Activated CD8-positive, alpha-beta memory T cell treated with anti-CD3 and anti-CD28 coated beads, Interleukin-2, amount 50 U/mL, for 4 hours (primary cell): ENCODE results near the gene ROR1.

Source experiments
- DNase-seq: peaks from one replicate; pipeline ENCODE4 v3.0.0-alpha.2; 2020

ROR1 gene

GRCh38 chr1:64161357-64161941, 387.6 kb downstream of the ROR1 start:
- DNase-seq: no peak

DNA sequence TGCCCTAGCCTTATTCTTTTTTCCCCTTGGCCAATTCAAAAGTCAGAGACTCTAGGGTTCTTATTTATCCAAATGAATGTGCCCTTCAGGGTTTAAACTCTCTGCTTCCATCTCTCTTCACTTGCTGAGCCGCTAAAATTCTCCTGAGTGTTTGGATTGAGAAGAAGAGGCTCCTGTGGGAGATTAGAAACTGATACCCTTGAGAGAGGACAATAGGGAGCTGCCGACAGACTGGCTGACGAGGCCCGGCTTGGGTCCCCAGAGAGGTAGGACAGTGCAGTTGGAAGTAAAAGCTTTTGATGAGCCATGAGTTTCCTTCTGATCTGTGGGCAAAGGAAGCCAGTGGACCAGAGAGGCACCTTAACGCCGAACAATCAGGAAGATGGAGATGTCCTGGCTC, 388.3 kb downstream of the ROR1 start:
- no peak for DNase-seq

GRCh38 chr1:64162804-64163203, 389.0 kb downstream of the ROR1 start:
- no peak for DNase-seq

DNA sequence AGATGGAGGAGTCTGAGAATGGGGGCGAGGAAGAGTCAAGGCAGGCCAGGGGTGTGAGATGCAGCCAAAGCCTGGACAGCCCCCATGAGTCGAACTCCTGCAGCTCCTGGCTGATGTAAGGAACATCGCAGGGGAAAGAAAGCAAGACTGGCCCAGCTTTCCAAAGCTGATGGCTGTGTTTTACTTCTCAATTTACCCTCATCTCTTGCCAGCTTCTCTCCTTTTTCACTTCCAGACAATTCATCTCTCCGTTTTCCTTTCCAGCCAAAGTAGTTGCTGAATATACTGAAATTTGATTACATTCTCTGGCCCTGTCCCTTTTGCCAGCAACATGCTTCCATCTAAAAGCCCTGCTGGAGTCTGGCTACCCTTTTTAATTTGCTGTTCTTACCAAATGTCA, 389.6 kb downstream of the ROR1 start:
- DNase-seq: no peak

- no peak for DNase-seq
Measured at GRCh38 chr1:64163970-64164369, 390.2 kb downstream of the ROR1 start.

GRCh38 chr1:64166629-64167028, 392.8 kb downstream of the ROR1 start:
- no peak for DNase-seq

GRCh38 chr1:64167176-64167575, 393.4 kb downstream of the ROR1 start:
- no peak for DNase-seq

- DNase-seq: no peak
Measured at GRCh38 chr1:64171246-64171645, 397.4 kb downstream of the ROR1 start.

DNA sequence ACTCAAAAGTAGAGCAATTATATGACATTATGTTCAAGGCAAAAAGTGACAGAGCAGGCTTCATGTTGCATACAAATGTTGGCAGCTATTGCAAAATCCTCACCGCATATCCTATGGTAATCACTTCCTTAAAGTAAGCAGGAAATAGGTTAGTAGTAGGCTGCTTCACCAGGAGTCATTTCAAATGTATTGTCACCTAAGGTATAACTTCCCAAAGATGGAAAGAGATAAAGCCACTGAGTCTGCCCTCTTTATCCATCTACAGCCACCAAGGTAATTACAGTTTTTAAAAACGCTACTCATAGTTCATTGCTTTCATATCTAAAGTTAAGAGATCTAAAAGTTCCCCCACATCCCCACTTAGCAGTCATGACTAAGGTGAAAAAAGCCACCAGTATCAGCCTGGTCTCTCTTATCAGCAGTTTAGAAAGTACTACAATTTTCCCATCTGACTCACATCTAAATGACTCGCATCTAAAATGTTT, 398.0 kb downstream of the ROR1 start:
- DNase-seq: no peak

GRCh38 chr1:64172458-64172983, 398.7 kb downstream of the ROR1 start:
- no peak for DNase-seq

- no peak for DNase-seq
Measured at GRCh38 chr1:64173336-64173940, 399.6 kb downstream of the ROR1 start.

GRCh38 chr1:64175639-64176038, 401.8 kb downstream of the ROR1 start:
- no peak for DNase-seq

- DNase-seq: no peak
Measured at GRCh38 chr1:64176659-64177058, 402.8 kb downstream of the ROR1 start.

DNA sequence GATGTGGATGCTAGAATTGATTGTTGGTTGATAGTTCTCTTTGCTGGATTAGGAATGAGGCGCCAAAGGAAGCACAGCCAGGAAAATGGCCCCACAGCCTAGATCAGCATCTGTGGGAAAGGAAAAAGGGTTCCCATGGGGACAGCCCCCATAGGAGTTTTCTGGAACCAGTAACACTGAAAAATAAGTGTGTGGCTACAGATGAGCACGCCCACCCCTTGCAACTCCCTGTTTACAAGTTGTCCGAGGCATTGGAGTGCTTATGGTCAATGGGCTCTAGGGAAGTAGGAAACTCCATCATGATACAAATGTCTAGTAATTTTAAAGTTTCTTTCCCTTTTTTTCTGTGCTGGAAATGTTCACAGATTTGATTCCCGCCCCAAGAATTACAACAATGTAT, 405.8 kb downstream of the ROR1 start:
- no peak for DNase-seq

DNA sequence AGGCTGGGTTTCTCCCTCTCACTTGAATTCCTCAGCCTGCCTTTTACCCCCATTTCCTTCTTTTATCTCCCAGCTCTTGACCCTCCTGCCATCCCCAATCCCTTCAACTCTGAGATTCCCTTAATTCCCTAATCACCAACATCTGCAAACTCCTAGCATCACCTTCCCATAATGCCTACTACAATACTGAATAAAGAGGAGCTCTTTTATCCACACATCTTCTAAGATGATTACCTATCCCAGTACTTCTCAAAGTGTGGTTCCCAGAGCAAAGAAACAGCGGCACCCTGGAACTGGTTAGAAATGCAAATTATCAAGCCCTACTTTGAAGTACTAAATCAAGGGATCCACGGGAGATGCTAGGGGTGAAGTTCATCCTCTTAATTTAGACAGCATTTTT, 408.4 kb downstream of the ROR1 start:
- no peak for DNase-seq

GRCh38 chr1:64183395-64184002, 409.7 kb downstream of the ROR1 start:
- DNase-seq: no peak

DNA sequence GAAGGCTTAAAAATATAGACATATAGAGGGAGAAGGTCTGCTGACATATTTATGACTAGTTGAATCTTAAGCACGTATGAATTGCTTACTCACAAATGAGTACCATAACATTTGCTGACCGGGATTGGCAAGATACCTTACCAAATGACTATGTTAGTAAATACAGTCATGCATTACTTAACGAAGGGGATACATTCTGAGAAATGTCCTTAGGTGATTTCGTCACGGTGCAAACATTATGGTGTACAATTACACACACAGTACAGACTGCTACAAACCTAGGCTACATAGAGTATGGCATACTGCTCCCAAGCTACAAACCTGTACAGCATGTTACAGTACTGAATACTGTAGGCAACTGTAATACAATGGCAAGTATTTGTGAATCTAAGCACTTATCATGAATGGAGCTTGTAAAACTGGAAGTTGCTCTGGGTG, 410.2 kb downstream of the ROR1 start:
- no peak for DNase-seq

DNA sequence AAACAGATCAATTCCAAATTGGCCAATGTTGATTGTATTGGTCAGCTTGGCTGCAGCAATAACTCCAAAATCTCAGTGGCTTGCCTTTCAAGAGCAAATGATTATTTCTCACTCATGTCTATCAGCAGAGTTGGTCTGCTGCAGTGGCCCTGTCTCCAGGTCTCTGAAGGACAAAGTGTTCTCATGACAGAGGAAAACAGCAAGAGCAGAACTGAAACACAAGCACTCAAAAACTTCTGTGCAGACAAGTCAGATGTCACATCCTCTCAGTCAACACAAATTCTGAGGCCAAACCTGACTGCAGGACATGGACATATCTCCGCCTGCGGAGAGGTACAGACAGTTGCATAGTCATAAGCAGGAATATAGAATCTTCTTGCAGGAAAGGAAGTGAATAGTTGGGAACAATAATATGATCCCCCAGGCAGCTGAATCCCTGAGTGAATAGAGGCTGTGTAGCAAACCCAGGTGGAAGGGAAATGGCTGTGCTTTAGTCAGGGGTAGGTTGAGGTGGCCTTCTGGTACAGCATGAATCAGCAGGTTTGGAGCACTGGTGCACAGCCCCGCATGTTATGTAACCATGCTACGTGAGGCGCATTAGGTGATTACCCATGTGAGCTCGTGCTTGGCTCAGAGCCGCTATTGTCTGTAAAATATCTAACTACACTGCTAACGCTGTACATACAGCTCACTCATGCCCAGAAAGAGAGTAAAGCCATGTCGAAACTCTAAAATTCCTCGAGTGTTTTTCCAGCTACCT, 412.5 kb downstream of the ROR1 start:
- no peak for DNase-seq

- DNase-seq: no peak
Measured at GRCh38 chr1:64186898-64187280, 413.1 kb downstream of the ROR1 start.

- DNase-seq: no peak
Measured at GRCh38 chr1:64187646-64188045, 413.8 kb downstream of the ROR1 start.

DNA sequence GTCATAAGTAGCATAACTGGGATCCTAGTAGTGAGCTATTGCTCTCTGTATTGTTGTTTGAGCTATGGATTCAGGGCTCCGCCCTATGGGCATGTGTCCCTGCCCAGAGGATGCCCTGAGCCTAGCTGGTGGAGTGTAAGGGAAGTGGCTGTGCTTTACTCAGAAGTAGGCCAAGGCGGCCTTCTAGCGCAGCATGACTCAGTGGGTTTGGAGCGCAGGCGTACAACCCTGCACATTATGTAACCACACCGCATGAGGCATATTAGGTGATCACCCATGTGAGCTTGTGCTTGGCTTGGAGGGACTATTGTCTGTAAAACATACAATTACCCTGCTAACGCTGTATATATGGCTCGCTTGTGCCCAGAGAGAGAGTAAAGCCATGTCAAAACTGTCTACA, 418.5 kb downstream of the ROR1 start:
- DNase-seq: no peak

DNA sequence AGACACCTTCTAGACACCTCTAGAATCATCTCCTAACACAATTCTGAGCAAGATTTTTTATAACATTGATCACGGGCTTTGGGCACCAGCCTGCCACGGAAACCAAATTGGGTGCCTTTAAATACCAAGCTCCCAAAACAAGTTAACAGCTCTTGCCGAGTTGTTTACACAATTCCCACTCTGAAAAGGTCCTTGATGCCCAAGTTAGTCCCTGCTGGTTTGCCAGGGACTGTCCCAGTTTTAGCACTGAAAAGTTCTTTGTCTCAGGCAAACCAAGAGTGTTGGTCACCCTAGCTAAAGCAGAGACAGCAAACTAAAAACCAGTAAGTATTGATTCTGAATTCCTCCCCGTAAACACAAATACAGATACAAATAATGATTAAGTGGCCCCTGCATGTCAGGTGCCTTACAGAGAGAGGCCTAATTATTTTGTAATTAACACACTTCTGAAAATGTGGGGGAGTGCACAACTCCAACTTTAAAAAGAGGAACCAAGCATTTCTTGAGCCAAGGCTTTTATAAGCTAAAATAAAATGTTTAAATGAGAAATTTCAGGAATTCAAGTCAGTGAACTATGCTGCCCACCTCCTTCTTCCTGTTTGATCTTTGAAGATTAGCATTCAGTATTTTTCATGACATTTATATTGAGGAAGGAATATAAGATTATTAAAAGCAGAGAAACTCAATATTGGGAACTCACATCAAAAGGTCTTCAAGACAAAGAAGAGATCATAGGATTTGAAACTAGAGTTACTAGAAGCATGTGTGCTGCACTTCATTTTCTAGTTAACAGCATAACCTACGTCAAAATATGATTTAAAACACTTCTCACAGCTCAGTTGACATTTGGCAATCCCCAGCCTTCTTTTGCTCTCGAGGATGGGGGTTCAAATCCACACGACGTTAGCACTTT, 420.6 kb downstream of the ROR1 start:
- no peak for DNase-seq

GRCh38 chr1:64195081-64195395, 421.2 kb downstream of the ROR1 start:
- no peak for DNase-seq
